MV-4-11 (cell line): ENCODE measurements around the gene GPR156.
"Not testable (repeated sequence)": the region's sequence is repeated elsewhere in the genome, so short reads cannot be mapped to it uniquely, and the experiment has no call there.

Experiments
- DNase-seq: peaks from one replicate; lab custom pipeline; 2025; lab: John Stamatoyannopoulos, UW

Gene GPR156

DNA sequence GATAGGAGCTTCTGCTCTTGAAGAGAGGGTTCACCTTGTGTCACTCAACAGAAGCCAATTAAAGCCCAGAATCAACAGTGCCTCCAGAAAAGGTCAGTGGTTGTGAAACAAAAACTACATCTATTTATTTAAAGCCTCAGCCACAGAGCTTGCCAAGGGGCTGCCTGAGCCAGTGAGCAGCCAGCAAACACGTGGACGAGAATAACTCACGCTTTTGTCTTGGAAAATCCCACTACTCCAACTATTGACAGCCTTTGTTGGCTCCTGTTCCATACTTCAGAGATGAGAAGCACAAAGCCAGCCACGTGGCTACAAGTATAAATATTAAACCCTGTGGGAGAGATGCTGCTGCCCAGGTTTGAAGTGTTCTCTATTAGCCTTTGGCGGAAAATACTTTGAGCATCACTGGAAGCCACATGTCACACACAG lies 10.3 kb downstream of the GPR156 start:
- no peak for DNase-seq

- DNase-seq = no peak
These were observed 12.7 kb downstream of the GPR156 start for GRCh38 chr3:120272286-120272685.

GRCh38 chr3:120265989-120266388 lies 19.0 kb downstream of the GPR156 start:
- no peak for DNase-seq

DNA sequence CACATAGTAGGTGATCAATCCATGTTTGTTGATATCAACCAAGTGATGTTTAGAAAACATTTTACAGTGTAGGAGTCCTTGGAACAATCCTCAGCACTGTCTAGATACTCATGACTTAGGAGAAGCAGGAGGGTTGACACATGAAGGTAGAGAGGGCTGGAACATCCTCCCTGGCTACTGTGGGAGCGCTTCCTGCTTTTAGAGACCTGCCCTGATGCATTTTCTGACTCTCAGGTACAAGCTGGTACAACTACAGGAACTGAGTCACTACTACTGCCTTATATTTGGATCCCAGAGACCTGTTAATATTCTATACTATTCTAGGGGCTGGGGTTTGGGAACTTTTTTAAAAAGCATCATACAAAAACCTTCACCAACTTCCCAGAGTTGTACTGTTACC lies 20.1 kb downstream of the GPR156 start:
- DNase-seq = no peak

- no peak for DNase-seq
These were observed 21.2 kb downstream of the GPR156 start for GRCh38 chr3:120263792-120264191.

GRCh38 chr3:120258009-120258408 lies 27.0 kb downstream of the GPR156 start:
- no peak for DNase-seq

DNA sequence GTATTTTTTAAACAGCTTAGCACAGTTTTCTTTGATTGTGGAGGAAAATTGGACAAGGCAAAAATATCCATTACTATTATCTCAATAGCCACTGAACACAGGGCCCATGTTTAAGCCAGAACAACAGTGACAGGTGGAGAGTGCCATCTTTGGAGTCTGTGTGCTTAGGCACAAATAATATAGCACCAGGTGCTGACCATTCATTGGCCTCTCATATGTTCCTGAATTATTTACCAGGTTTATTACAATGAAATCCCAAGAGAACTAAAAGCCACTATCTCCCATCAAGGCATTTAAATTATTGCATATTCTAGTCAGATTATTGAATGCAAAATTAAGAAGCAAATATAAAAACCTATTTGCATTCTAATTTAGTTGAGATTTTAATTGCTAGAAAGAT lies 39.6 kb downstream of the GPR156 start:
- DNase-seq = no peak

- no peak for DNase-seq
These were observed 40.2 kb downstream of the GPR156 start for GRCh38 chr3:120244834-120245225.

GRCh38 chr3:120239644-120240043 lies 45.4 kb downstream of the GPR156 start:
- DNase-seq = no peak

DNA sequence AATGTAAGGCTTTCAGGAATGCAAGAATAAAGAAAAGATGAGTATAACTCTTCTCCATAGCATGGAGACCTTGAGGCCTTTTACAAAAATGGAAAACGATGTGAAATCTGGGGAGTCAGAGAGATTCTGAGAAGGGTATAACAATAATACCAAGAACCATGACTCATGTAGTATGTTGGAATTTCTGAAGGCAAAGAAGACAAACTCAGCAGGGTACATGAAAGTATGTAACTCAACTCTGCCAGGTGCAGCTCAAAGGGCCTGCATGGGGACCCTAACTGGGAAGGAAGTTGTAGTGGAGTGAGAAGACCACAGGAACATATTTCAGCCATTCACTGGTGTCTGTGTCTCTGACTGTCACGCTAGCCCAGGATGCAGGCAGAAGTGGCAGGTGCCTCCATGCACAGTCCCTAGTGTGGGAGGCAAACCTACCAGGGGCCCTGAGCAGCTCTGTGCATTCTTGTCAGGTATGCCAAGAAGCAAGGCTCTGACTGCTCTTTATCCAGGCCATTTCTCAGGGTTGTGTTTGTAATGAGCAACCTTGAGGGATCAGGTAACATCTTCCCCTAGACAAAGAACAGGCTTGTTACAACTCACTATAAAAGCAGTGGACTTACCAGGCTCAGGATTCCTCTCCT lies 57.2 kb downstream of the GPR156 start:
- DNase-seq = no peak

GRCh38 chr3:120224237-120224636 lies 60.8 kb downstream of the GPR156 start:
- no peak for DNase-seq

GRCh38 chr3:120218981-120219380 lies 66.0 kb downstream of the GPR156 start:
- DNase-seq = no peak

GRCh38 chr3:120216633-120217032 lies 68.4 kb downstream of the GPR156 start:
- DNase-seq = not testable (repeated sequence)

DNA sequence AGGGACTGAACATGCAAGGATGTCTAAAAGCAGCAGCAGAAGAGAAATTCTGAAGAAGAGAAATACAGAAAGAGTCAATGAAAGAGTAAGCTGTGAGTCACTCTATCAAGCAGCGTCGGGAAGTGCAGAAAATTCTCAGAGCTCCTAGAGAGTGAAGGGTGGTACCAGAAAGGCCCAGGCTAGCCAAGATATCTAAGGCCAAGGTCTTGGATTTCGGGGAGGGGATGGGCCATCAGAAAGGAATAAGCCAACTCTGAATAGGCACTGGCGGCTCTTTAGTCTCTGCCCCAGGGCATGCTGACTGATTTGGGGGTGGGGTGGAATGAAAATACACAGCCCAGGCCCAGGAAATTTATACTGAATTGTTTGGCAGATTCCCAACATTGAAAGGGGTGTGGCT lies 70.8 kb downstream of the GPR156 start:
- DNase-seq = no peak

DNA sequence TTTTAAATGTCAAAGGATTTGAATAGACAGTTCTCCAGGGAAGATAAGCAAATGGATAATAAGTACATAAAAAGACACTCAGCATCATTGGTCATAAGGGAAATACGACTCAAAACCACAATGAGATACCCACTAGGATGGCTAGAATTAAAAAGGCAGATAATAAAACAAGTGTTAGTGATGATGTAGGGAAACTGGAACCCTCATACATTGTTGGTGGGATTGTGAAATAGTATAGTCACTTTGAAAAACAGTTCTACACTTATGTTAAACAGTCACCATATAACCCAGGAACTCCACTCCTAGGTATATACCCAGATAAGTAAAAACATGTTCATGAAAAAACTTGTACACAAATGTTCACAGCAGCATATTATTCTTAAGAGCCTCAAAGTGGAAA lies 72.5 kb downstream of the GPR156 start:
- no peak for DNase-seq

DNA sequence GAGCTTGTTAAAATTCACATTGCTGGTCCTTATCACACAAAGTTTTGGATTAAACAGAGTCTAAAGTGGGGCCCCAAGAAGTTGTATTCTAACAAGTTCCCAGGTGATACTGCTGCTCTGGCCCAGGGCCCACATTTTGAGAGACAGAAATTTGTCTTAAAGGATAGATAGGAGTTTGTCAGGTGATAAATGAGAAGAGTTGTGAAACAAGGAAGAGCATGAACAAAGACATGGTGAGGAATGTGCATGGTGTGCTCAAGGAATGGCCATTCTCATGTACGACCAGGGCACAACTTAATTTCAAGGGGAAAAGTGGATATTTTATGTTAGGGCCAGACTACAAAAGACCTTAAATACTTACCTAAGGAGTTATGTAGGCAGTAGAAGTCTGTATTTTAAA lies 75.6 kb downstream of the GPR156 start:
- DNase-seq = no peak

DNA sequence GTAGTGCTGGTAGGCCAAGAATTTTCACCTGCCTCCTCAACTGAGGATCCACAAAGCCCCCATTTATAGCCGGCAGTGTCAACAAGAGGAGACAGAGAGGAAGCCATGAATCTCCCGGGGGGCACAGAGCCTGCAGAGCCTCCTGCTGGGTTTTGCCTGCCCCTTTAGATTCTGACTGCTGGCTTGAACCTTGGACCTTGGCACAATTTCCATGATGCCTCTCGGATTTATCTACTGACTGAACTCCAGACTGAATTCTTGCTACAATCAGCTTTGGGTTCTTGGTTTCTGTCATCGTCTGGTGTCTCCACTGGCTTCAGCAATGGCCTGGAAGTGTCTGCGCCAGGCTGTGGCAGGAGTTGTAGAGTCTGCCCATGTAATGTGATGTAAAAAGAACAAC lies 80.7 kb downstream of the GPR156 start:
- DNase-seq = no peak

- DNase-seq = no peak
These were observed 81.4 kb downstream of the GPR156 start for GRCh38 chr3:120203621-120204020.

DNA sequence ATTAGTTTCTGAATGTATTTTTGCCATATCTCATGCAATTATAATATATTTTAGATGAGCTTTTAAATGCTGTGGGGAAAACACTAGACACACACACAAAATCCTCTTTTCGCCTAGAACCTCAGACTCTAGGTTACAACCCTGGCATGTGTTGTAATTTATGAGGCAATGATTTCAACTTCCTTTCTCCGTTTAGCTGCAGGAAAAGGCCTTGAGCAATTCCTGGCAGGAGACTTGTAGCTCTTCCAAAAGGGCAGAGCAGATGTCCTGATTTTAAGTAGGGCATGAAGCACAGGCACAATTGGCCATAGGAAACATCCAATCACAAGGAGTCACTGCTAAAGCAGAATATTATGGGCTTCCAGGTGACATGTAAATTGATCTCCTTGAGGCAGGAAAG lies 82.0 kb downstream of the GPR156 start:
- DNase-seq = peak; percentile 84

DNA sequence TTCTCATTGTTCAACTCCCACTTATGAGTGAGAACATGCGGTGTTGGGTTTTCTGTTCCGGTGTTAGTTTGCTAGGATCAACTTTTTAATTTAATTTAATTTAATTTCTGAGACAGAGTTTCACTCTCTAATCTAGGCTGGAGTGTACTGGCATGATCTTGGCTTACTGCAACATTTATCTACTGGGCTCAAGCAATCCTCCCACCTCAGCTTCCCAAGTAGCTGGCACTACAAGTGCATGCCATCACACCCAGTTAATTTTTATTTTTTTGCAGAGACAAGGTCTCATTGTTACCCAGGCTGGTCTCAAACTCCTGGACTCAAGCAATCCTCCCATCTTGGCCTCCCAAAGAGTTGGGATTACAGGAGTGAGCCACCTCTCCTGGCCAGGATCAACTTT lies 82.7 kb downstream of the GPR156 start:
- DNase-seq = no peak

DNA sequence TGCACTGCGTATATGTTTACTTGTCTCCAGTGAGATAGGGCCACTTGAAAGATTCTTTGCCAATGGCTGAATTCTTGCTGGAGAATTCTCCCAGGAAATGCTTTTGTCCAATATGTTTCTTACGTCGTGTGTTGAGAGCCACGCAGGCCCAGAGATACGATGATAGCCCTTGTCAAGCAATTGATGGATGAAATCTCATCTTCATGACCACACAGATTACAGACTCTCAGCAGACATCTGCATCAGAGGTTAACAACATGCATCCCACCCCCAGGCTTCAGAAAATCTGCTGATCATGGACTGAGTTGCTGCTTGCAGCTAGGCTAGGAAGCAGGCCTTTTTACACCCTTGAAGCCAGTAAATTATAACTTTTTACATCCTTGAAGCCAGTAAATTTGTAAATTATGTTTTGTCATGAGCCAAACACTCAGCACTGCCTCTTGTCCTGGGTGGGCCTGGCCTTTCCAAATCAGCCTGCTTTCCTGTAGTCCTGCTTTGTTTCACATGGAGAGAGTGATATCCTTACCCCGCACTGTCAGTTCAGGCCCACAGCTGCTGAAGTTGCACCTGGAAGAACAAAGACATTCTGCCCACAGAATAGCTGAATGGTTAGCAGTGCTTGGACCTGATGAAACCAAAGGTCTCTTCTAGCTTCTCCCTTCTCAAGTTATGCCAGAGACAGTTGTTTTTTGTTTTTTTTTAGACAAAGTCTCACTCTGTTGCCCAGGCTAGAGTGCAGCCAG lies 84.4 kb downstream of the GPR156 start:
- DNase-seq = no peak

GRCh38 chr3:120198305-120198878 lies 86.6 kb downstream of the GPR156 start:
- peak; percentile 14 for DNase-seq

DNA sequence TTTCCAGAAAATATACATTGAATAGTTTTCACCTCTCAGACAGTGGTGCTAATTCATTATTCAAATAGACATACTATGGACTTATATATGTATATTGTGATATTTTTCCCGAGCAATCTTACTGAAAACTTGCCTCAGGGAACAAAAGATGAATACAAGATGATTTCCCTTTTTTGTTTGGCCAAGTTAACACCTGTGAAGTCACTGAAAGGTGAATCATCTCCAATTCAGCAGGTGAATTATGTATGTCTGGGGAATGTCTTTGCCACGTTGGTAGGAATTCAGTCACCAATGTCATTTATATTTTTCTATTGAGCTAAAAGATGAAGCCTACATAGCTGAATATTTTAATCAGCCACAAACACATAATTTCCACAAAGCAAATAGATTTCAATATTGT lies 88.2 kb downstream of the GPR156 start:
- no peak for DNase-seq

DNA sequence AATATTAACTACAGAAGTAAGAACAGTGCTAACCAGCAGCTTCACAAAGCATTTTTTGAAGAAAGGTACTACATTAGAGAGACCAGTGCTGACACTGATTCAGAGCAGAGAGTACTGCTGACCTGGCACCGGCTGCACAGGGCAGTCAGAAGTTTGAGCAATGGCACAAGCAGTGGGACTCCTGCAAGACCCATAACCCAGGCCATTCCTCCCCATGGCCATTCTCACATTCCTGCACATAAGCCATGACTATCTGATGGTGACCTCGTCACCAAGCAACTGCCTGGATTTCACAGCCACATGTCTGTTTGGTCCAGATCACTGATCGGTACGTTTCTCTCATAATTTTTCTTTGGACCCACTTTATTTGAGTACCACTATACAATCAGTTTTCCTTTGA lies 88.7 kb downstream of the GPR156 start:
- no peak for DNase-seq
